IMR-90 (cell line): ENCODE data around the gene ALOX15B. TPM values are rescaled to one million over a fixed set of nuclear protein-coding genes. Genes with fewer than 3 reads are reported as not detected.

Experiments
- ATAC-seq: fragments of 200-7000 bp; cut with Tn5 transposase; 2 replicates; pipeline ENCODE4 v1.9.1; 2020; ENCODE audit warnings: low read depth, mild to moderate bottlenecking, moderate library complexity
- BruUV-seq: library from RNA; stranded (reverse); fragments of 400-500 nt; replicated peaks from 2 replicates; lab custom pipeline; 2021; lab: Mats Ljungman, UMichigan
- CTCF ChIA-PET: fragments of 300-600 bp; formaldehyde crosslinking; extraction: SDS; loops from one replicate; lab custom pipeline; 2021; ENCODE audit warnings: antibody characterized with exemption; lab: Yijun Ruan, JAX
- POLR2A ChIA-PET: fragments of 300-600 bp; sonication (Branson Sonifier 250); formaldehyde crosslinking; loops from one replicate; lab custom pipeline; 2022; ENCODE audit warnings: antibody characterized with exemption; ENCODE audit not compliant: unreplicated experiment; lab: Charles Lee
- DNase-seq: peaks from one replicate; pipeline ENCODE4 v3.0.0; 2013
- H2AFZ ChIP-seq: replicated peaks from 2 replicates; pipeline ENCODE3; 2013; ENCODE audit warnings: low read length, mild to moderate bottlenecking; ENCODE audit not compliant: poor library complexity
- H2AK5ac ChIP-seq: 2 replicates; pipeline ENCODE4 v1.6.1; 2013; ENCODE audit warnings: low read depth, low read length, inconsistent platforms
- H2AK9ac ChIP-seq: replicated peaks from 2 replicates; pipeline ENCODE3; 2013; ENCODE audit warnings: mild to moderate bottlenecking, low read depth, low read length, moderate library complexity; ENCODE audit not compliant: poor library complexity
- H2BK120ac ChIP-seq: 2 replicates; pipeline ENCODE4 v1.6.1; 2013; ENCODE audit warnings: low read depth, low read length, inconsistent platforms
- H2BK15ac ChIP-seq: 3 replicates; pipeline ENCODE4 v1.6.1; 2013; ENCODE audit warnings: low read depth, low read length, inconsistent platforms
- H2BK20ac ChIP-seq: 2 replicates; pipeline ENCODE4 v1.6.1; 2013; ENCODE audit warnings: low read depth, mild to moderate bottlenecking, inconsistent platforms, low read length, moderate library complexity
- H2BK5ac ChIP-seq: 2 replicates; pipeline ENCODE4 v1.6.1; 2013; ENCODE audit warnings: mild to moderate bottlenecking, low read depth, low read length, inconsistent platforms; ENCODE audit not compliant: poor library complexity, severe bottlenecking
- H3K14ac ChIP-seq: replicated peaks from 2 replicates; pipeline ENCODE4 v1.6.1; 2013; ENCODE audit warnings: low read depth, low read length, inconsistent platforms
- H3K18ac ChIP-seq: 2 replicates; pipeline ENCODE4 v1.6.1; 2013; ENCODE audit warnings: low read depth, low read length, control low read depth
- H3K23ac ChIP-seq: 2 replicates; pipeline ENCODE4 v1.6.1; 2013; ENCODE audit warnings: low read depth, low read length, inconsistent platforms
- H3K27ac ChIP-seq: 2 replicates; pipeline ENCODE4 v1.5.1; 2013; ENCODE audit warnings: mild to moderate bottlenecking, control low read depth, low read length; ENCODE audit not compliant: insufficient read depth
- H3K27me3 ChIP-seq: 2 replicates; pipeline ENCODE4 v1.6.1; 2013; ENCODE audit warnings: low read length; ENCODE audit not compliant: control insufficient read depth, insufficient read depth
- H3K36me3 ChIP-seq: 2 replicates; pipeline ENCODE4 v1.6.1; 2013; ENCODE audit warnings: low read length, mixed read lengths; ENCODE audit not compliant: control insufficient read depth, insufficient read depth
- H3K4ac ChIP-seq: 2 replicates; pipeline ENCODE4 v1.6.1; 2013; ENCODE audit warnings: low read depth, low read length, inconsistent platforms
- H3K4me1 ChIP-seq: 2 replicates; pipeline ENCODE4 v1.6.1; 2013; ENCODE audit warnings: low read length, mixed read lengths; ENCODE audit not compliant: control insufficient read depth, insufficient read depth
- H3K4me2 ChIP-seq: 2 replicates; pipeline ENCODE4 v1.6.1; 2013; ENCODE audit warnings: low read depth, mild to moderate bottlenecking, control low read depth, low read length, moderate library complexity
- H3K4me3 ChIP-seq: 2 replicates; pipeline ENCODE4 v1.5.1; 2013; ENCODE audit warnings: low read depth, mild to moderate bottlenecking, control low read depth, low read length, moderate library complexity; ENCODE audit not compliant: insufficient read depth
- H3K56ac ChIP-seq: 2 replicates; pipeline ENCODE4 v1.6.1; 2013; ENCODE audit warnings: low read length, inconsistent platforms; ENCODE audit not compliant: insufficient read depth; ENCODE audit errors: extremely low read depth
- H3K79me1 ChIP-seq, 2 experiments: 2 replicates each; pipeline ENCODE4 v1.6.1; 2013; ENCODE audit warnings: low read length in 2 of 2, inconsistent platforms in 1 of 2, low read depth in 1 of 2
- H3K9ac ChIP-seq: 2 replicates; pipeline ENCODE4 v1.6.1; 2013; ENCODE audit warnings: low read depth, low read length, control low read depth
- H3K9me1 ChIP-seq: 2 replicates; pipeline ENCODE4 v1.6.1; 2013; ENCODE audit warnings: low read length, inconsistent platforms; ENCODE audit not compliant: insufficient read depth
- H3K9me3 ChIP-seq: 2 replicates; pipeline ENCODE4 v1.6.1; 2013; ENCODE audit warnings: low read length; ENCODE audit not compliant: control insufficient read depth, insufficient read depth
- H4K20me1 ChIP-seq: 2 replicates; pipeline ENCODE4 v1.6.1; 2013; ENCODE audit warnings: low read length, inconsistent platforms; ENCODE audit not compliant: insufficient read depth
- H4K5ac ChIP-seq: 2 replicates; pipeline ENCODE4 v1.6.1; 2013; ENCODE audit warnings: mild to moderate bottlenecking, low read depth, low read length, control low read depth
- H4K8ac ChIP-seq, 2 experiments: 2 replicates each; pipeline ENCODE4 v1.6.1; 2013; ENCODE audit warnings: low read depth in 2 of 2, low read length in 2 of 2, control low read depth in 1 of 2, inconsistent platforms in 1 of 2
- H4K91ac ChIP-seq: 2 replicates; pipeline ENCODE4 v1.6.1; 2013; ENCODE audit warnings: low read depth, low read length, inconsistent platforms; ENCODE audit not compliant: insufficient read depth
- BHLHE40 ChIP-seq: fragments of 150-350 bp; IDR thresholded peaks from 2 replicates; pipeline ENCODE4 v1.6.1; 2016; ENCODE audit warnings: mild to moderate bottlenecking, low read depth, low read length
- CEBPB ChIP-seq: IDR thresholded peaks from 2 replicates; pipeline ENCODE4 v1.6.1; 2012; ENCODE audit warnings: low read depth, low read length, improper control_type of control experiment
- CHD1 ChIP-seq: IDR thresholded peaks from 2 replicates; pipeline ENCODE4 v1.6.1; 2012; ENCODE audit warnings: low read depth, low read length, improper control_type of control experiment
- FOS ChIP-seq: fragments of 150-350 bp; IDR thresholded peaks from 2 replicates; pipeline ENCODE4 v1.6.1; 2016; ENCODE audit warnings: low read depth, low read length
- MAZ ChIP-seq: IDR thresholded peaks from 2 replicates; pipeline ENCODE4 v1.6.1; 2012; ENCODE audit warnings: low read depth, mild to moderate bottlenecking, low read length, improper control_type of control experiment, moderate library complexity, borderline replicate concordance
- RFX5 ChIP-seq: IDR thresholded peaks from 2 replicates; pipeline ENCODE4 v1.8.0; 2012; ENCODE audit warnings: low read depth, mild to moderate bottlenecking, low read length, moderate library complexity
- USF2 ChIP-seq: fragments of 150-350 bp; IDR thresholded peaks from 2 replicates; pipeline ENCODE4 v1.6.1; 2017; ENCODE audit warnings: mild to moderate bottlenecking, antibody characterized with exemption, low read length, low read depth
- WGBS, 2 experiments: methylation state at CpG; one replicate each; pipeline versions ENCODE4 v1.1.5 to v1.1.7; 2013; ENCODE audit warnings: missing lambda C conversion rate in 2 of 2; ENCODE audit not compliant: insufficient read length in 1 of 2; ENCODE audit errors: extremely low coverage in 2 of 2; 5-methylcytosine and 5-hydroxymethylcytosine counted together
- dilution Hi-C: fragments of 300-500 bp; cut with HindIII; formaldehyde crosslinking; loops from one replicate; pipeline ENCODE4 v1.14.3; 2018; ENCODE audit warnings: low sequenced_read_pairs; ENCODE audit not compliant: unreplicated experiment
- in situ Hi-C: fragments of 300-500 bp; cut with MboI; formaldehyde crosslinking; loops from 3 replicates; pipeline ENCODE4 v1.14.3; 2019; ENCODE audit warnings: low sequenced_read_pairs, inconsistent platforms, mixed read lengths
- intact Hi-C: fragments of 100-400 bp; cut with micrococcal nuclease; formaldehyde crosslinking; loops from 2 replicates; pipeline ENCODE4 v1.10.0; 2022
- polyA plus RNA-seq, 3 experiments: library from polyadenylated mRNA; depleted of rRNA; stranded (reverse); fragments of >200 nt; gene quantifications; 2 replicates each; pipeline ENCODE4 v1.2.3, GENCODE V29; 2012; ENCODE audit warnings: low replicate concordance in 1 of 3
- total RNA-seq: library from RNA; depleted of rRNA; stranded (reverse); fragments of >200 nt; gene quantifications from 2 replicates; pipeline ENCODE4 v1.2.3, GENCODE V29; 2012

The ALOX15B gene
- total and polyA plus RNA-seq, 2 of the 4 experiments (the other 2 are of a cell fraction): not detected

DNA sequence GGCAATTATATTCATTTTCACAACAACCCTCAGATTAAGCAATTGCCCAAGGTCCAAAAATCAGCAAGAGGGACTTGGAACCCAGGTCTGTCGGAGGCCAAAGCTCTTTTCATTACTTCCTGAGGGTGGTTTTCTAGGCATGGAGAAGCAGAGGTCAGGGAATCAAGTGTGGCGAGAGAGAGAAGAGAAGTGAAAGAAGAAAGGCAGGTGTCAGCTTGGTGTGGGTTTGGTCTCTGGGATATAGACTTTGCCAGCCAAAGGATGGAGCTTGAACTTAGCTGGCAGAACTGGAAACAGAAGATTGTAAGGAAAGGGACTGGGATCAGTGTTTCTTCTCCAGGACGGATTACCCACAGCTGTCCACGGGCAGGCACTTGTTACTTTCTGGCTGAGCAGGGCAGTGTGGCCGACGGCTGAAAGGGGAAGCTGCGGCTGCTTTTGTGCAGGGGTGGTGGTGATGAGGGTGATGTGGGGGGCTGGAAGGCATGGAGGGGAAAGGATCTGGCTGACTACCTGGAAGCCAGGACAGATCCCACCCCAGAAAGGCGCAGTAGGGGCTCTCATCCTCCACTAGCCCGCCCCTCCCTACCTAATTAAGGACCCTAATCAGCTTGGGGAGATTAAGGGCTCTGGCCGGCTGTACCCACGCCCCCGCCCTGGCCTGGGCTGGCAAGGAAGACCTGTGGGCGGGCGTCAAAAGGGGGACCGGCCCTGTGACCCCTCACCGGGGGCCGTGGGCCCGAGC lies 36.7 kb upstream of the ALOX15B start, which contains the start of gene GUCY2D:
Gene GUCY2D (plus strand): TSS at position 640 of the 745 bp plus-strand sequence. CDS start 433 bp downstream, outside the sequence.
- Histone ChIP-seq H3K23ac (no peak within 1 kb of the TSS), H3K4me2 (no peak within 1 kb of the TSS), H2BK5ac (no peak within 1 kb of the TSS), H3K27ac (no peak within 1 kb of the TSS), H4K5ac (no peak within 1 kb of the TSS), H3K9me3 (no peaks in the 10 kb centered on the region), H2BK20ac (no peak within 1 kb of the TSS), H2AFZ (peak within 1 kb of the TSS; percentile 72), H3K18ac (no peak within 1 kb of the TSS), H3K27me3 (peaks cover 48% of the 10 kb centered on the region), H3K79me1 (no peaks in the 10 kb centered on the region), H4K20me1 (0 out of 2 replicates have a peak, but pooled peaks cover 5% of the 10 kb centered on the region), H3K14ac (no peak within 1 kb of the TSS), H3K36me3 (no peaks in the 10 kb centered on the region), H2BK15ac (no peak within 1 kb of the TSS), H2AK9ac (no peak within 1 kb of the TSS), H3K9ac (no peak within 1 kb of the TSS), H3K4me3 (no peak within 1 kb of the TSS), H2BK120ac (no peak within 1 kb of the TSS), H3K4me1 (peaks cover 4% of the 10 kb centered on the region; the same call in 1 of the 2 replicates), H4K91ac (no peak within 1 kb of the TSS), H2AK5ac (no peak within 1 kb of the TSS), H3K4ac (no peak within 1 kb of the TSS), H3K56ac (no peak within 1 kb of the TSS), H4K8ac (no peak within 1 kb of the TSS), H3K9me1 (0 out of 2 replicates have a peak, but pooled peaks cover 5% of the 10 kb centered on the region)
- dilution Hi-C loops: no loop called here
- in situ Hi-C loops: no loop called here
- CTCF ChIA-PET: interaction anchor here (0.7 kb wide), 1 partner anchor 9 kb away, joined by 3 read pairs; no protein-coding TSS in a partner anchor
- 13% methylated on average over 3 of the region's 18 CpGs; no CpG with 5 or more reads in 1 of the 2 experiments for WGBS, 2 experiments
- DNase-seq (no peak), ATAC-seq (no peak)
- TF ChIP-seq MAZ: no peak
- TF ChIP-seq CEBPB: no peak
- no peak for TF ChIP-seq BHLHE40
- no peak for TF ChIP-seq RFX5
- no peak for TF ChIP-seq USF2
- no peak for TF ChIP-seq CHD1
- TF ChIP-seq FOS: no peak
- POLR2A ChIA-PET: no interaction called here
- no TSS peak for BruUV-seq
- intact Hi-C loops: no loop called here
